Astrocyte (in vitro differentiated cells and primary cell): ENCODE measurements around the gene INIP. TPM values are rescaled to one million over a fixed set of nuclear protein-coding genes. Genes with fewer than 3 reads are reported as not detected.

Experiments
- DNase-seq: peaks from one replicate; pipeline ENCODE4 v3.0.0-alpha.2; 2010; ENCODE audit warnings: low read depth
- FAIRE-seq: peaks from 2 replicates; lab custom pipeline; 2011; peaks lifted over from hg19 to GRCh38; lab: Jason Lieb, UNC
- H2AFZ ChIP-seq: 2 replicates; pipeline ENCODE4 v1.6.0; 2012; ENCODE audit warnings: low read depth, low read length, inconsistent platforms
- H3K27ac ChIP-seq: 2 replicates; pipeline ENCODE4 v1.5.1; 2011; ENCODE audit warnings: low read depth, low read length, inconsistent platforms
- H3K27me3 ChIP-seq: 2 replicates; pipeline ENCODE4 v1.6.0; 2011; ENCODE audit warnings: low read length, inconsistent platforms; ENCODE audit not compliant: insufficient read depth
- H3K36me3 ChIP-seq: 2 replicates; pipeline ENCODE4 v1.5.1; 2011; ENCODE audit warnings: low read length, inconsistent platforms; ENCODE audit not compliant: insufficient read depth
- H3K4me1 ChIP-seq: 2 replicates; pipeline ENCODE4 v1.5.1; 2011; ENCODE audit warnings: low read length, inconsistent platforms; ENCODE audit not compliant: insufficient read depth
- H3K4me2 ChIP-seq: 2 replicates; pipeline ENCODE4 v1.6.0; 2012; ENCODE audit warnings: low read length, inconsistent platforms
- H3K4me3 ChIP-seq: 2 replicates; pipeline ENCODE4 v1.5.1; 2011; ENCODE audit warnings: low read depth, mild to moderate bottlenecking, low read length, inconsistent platforms; ENCODE audit not compliant: insufficient read depth
- H3K79me2 ChIP-seq: 2 replicates; pipeline ENCODE4 v1.6.0; 2012; ENCODE audit warnings: mild to moderate bottlenecking, low read length, inconsistent platforms; ENCODE audit not compliant: insufficient read depth
- H3K9ac ChIP-seq: 2 replicates; pipeline ENCODE4 v1.6.0; 2012; ENCODE audit warnings: mild to moderate bottlenecking, low read length, inconsistent platforms
- H3K9me3 ChIP-seq: 2 replicates; pipeline ENCODE4 v1.5.1; 2012; ENCODE audit warnings: low read depth, mild to moderate bottlenecking, low read length, inconsistent platforms; ENCODE audit not compliant: insufficient read depth
- H4K20me1 ChIP-seq: 2 replicates; pipeline ENCODE4 v1.6.0; 2012; ENCODE audit warnings: low read length, inconsistent platforms; ENCODE audit not compliant: insufficient read depth
- H3K27ac Mint-ChIP-seq: one replicate; pipeline ENCODE4 v1.8.0; 2021; ENCODE audit warnings: mild to moderate bottlenecking, mixed read lengths; ENCODE audit not compliant: unreplicated experiment
- H3K27me3 Mint-ChIP-seq: one replicate; pipeline ENCODE4 v1.8.0; 2021; ENCODE audit warnings: low read depth, mixed read lengths; ENCODE audit not compliant: unreplicated experiment
- H3K36me3 Mint-ChIP-seq: one replicate; pipeline ENCODE4 v1.8.0; 2021; ENCODE audit warnings: low read depth, mixed read lengths; ENCODE audit not compliant: unreplicated experiment
- H3K4me1 Mint-ChIP-seq: one replicate; pipeline ENCODE4 v1.8.0; 2021; ENCODE audit warnings: low read depth, mixed read lengths; ENCODE audit not compliant: unreplicated experiment
- H3K4me3 Mint-ChIP-seq: one replicate; pipeline ENCODE4 v1.8.0; 2021; ENCODE audit warnings: mild to moderate bottlenecking, moderate library complexity, mixed read lengths; ENCODE audit not compliant: unreplicated experiment
- H3K9me3 Mint-ChIP-seq: one replicate; pipeline ENCODE4 v1.8.0; 2021; ENCODE audit warnings: mild to moderate bottlenecking, mixed read lengths; ENCODE audit not compliant: unreplicated experiment
- EZH2 ChIP-seq: IDR thresholded peaks from 2 replicates; pipeline ENCODE4 v1.6.1; 2012; ENCODE audit warnings: mild to moderate bottlenecking, low read length, inconsistent platforms; ENCODE audit not compliant: insufficient read depth
- total RNA-seq: library from RNA; stranded (reverse); gene quantifications from 2 replicates; pipeline ENCODE4 v1.2.1, GENCODE V29; 2021
- TF ChIP-seq, protein P1 (sequence below): IDR thresholded peaks from 2 replicates; pipeline ENCODE4 v1.5.1; 2011; ENCODE audit warnings: low read depth, mild to moderate bottlenecking, inconsistent platforms, low read length, moderate library complexity; ENCODE audit not compliant: insufficient read depth

The INIP gene
- total RNA-seq, 1 donor from 2014 or later, result 23.1 TPM

DNA sequence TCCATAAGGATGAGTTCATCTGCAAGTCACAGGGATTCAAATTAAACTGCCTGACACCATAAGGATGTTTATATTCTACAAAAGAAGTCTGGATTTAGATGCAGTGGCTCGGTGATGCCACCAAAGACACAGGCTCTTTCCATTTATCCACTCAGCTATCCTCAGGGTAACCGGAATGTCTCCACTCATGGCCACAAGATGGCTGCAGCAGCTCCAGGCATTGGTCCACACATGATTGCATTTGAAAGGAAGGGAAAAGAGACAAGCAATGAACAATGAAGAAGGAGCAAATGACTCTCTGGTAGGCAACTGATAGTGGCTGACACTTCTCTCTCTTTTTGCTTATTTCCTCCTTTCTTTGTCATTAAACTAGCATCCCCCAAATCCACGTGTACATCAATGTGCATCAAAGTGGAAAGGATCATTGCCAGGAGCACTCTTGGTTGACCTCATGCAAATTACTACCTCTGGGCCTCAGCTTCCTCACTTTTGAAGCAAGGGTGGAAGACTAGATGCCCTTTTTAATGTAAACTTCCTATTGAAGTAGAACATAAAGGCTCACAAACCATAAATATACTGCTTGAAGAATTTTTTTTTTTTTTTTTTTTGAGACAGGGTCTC is 25.4 kb upstream of the INIP start:
- Histone ChIP-seq H3K27ac (no peak overlapping the region), H3K9me3 (no peaks in the 10 kb centered on the region), H3K4me2 (no peak overlapping the region), H3K79me2 (no peaks in the 10 kb centered on the region), H3K9ac (no peak overlapping the region), H3K36me3 (no peaks in the 10 kb centered on the region), H3K27me3 (no peaks in the 10 kb centered on the region), H3K4me1 (no peaks in the 10 kb centered on the region), H2AFZ (peak overlapping the region; percentile 31), H3K4me3 (no peak overlapping the region), H4K20me1 (no peaks in the 10 kb centered on the region)
- no peak overlapping the region for H3K27ac Mint-ChIP-seq
- H3K4me1 Mint-ChIP-seq, result no peaks in the 10 kb centered on the region
- H3K27me3 Mint-ChIP-seq, result no peaks in the 10 kb centered on the region
- H3K4me3 Mint-ChIP-seq, result no peak overlapping the region
- FAIRE-seq (no peak), DNase-seq (peak; percentile 4)
- H3K36me3 Mint-ChIP-seq, result no peaks in the 10 kb centered on the region
- TF ChIP-seq EZH2, result no peak
- TF ChIP-seq, protein P1, sequence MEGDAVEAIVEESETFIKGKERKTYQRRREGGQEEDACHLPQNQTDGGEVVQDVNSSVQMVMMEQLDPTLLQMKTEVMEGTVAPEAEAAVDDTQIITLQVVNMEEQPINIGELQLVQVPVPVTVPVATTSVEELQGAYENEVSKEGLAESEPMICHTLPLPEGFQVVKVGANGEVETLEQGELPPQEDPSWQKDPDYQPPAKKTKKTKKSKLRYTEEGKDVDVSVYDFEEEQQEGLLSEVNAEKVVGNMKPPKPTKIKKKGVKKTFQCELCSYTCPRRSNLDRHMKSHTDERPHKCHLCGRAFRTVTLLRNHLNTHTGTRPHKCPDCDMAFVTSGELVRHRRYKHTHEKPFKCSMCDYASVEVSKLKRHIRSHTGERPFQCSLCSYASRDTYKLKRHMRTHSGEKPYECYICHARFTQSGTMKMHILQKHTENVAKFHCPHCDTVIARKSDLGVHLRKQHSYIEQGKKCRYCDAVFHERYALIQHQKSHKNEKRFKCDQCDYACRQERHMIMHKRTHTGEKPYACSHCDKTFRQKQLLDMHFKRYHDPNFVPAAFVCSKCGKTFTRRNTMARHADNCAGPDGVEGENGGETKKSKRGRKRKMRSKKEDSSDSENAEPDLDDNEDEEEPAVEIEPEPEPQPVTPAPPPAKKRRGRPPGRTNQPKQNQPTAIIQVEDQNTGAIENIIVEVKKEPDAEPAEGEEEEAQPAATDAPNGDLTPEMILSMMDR, result no peak
- H3K9me3 Mint-ChIP-seq, result peaks cover 3% of the 10 kb centered on the region

DNA sequence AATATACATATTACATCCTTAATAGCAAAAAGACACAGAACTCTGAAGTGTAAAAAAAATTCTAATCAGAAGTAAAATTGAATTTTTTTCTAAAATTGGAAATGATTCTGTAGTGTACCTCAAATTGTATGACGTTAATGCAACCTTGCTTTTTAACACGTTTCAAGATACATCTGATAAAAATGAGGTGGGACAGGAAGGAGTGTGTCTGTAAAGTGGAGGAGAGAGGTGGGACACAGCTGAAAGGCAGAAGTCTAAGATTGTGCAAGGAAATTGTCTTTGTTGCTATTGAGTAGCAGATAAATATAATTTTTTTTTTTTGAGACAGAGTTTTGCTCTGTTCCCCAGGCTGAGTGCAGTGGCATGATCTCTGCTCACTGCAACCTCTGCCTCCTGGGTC is 17.0 kb upstream of the INIP start:
- H2AFZ ChIP-seq, result no peak overlapping the region
- H3K27ac ChIP-seq, result no peak overlapping the region
- no peak overlapping the region for H3K4me3 Mint-ChIP-seq
- H3K79me2 ChIP-seq, result no peaks in the 10 kb centered on the region
- no peak for TF ChIP-seq EZH2
- TF ChIP-seq, protein P1, result no peak
- no peak for DNase-seq
- H3K9me3 Mint-ChIP-seq, result peaks cover 3% of the 10 kb centered on the region
- peaks cover 4% of the 10 kb centered on the region for H3K4me1 Mint-ChIP-seq
- no peak overlapping the region for H3K4me3 ChIP-seq
- peaks cover 2% of the 10 kb centered on the region for H3K36me3 Mint-ChIP-seq
- FAIRE-seq, result no peak
- H3K4me1 ChIP-seq, result no peaks in the 10 kb centered on the region
- no peaks in the 10 kb centered on the region for H3K27me3 Mint-ChIP-seq
- no peak overlapping the region for H3K27ac Mint-ChIP-seq
- no peak overlapping the region for H3K4me2 ChIP-seq
- no peaks in the 10 kb centered on the region for H3K36me3 ChIP-seq
- H3K27me3 ChIP-seq, result no peaks in the 10 kb centered on the region
- H3K9ac ChIP-seq, result no peak overlapping the region
- no peaks in the 10 kb centered on the region for H3K9me3 ChIP-seq
- H4K20me1 ChIP-seq, result no peaks in the 10 kb centered on the region

DNA sequence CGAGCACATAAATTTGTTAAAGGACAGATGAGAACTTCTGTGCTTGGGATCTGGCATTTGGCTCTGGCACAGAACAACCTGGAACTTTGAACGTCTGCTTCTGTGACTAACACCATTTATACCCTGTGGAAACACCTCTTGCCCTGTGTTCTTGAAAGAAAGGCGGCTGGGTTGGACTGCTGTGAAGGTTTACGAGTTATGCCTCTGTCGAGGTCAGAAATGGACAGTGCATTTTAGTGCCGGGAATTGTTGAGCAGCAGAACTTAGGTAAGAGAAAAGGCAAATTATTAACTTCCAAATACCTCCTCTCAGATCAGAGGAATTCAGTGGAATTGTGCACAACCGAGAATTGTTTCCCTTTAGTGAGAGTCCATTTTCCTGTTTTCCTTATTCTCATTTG is 14.1 kb upstream of the INIP start:
- no peak overlapping the region for H3K27ac Mint-ChIP-seq
- no peak overlapping the region for H3K4me3 Mint-ChIP-seq
- H3K36me3 Mint-ChIP-seq, result peaks cover 2% of the 10 kb centered on the region
- Histone ChIP-seq H3K79me2 (no peaks in the 10 kb centered on the region), H3K4me2 (no peak overlapping the region), H3K36me3 (no peaks in the 10 kb centered on the region), H3K27ac (no peak overlapping the region), H3K4me3 (no peak overlapping the region), H3K9me3 (no peaks in the 10 kb centered on the region), H2AFZ (no peak overlapping the region), H3K9ac (no peak overlapping the region), H3K4me1 (no peaks in the 10 kb centered on the region), H3K27me3 (no peaks in the 10 kb centered on the region), H4K20me1 (no peaks in the 10 kb centered on the region)
- H3K27me3 Mint-ChIP-seq, result no peaks in the 10 kb centered on the region
- DNase-seq (no peak), FAIRE-seq (no peak)
- H3K9me3 Mint-ChIP-seq, result no peaks in the 10 kb centered on the region
- H3K4me1 Mint-ChIP-seq, result no peaks in the 10 kb centered on the region
- no peak for TF ChIP-seq EZH2
- TF ChIP-seq, protein P1, result no peak
